ENCODE results near the gene AFF2.
"Not testable (repeated sequence)": the region's sequence is repeated elsewhere in the genome, so short reads cannot be mapped to it uniquely, and the experiment has no call there.

The AFF2 gene

GRCh38 chrX:148632444-148632843, 132.0 kb downstream of the AFF2 start:
- H3K4me3 ChIP-seq (ENCODE audit: low read depth, low read length): no peak overlapping the region

DNA sequence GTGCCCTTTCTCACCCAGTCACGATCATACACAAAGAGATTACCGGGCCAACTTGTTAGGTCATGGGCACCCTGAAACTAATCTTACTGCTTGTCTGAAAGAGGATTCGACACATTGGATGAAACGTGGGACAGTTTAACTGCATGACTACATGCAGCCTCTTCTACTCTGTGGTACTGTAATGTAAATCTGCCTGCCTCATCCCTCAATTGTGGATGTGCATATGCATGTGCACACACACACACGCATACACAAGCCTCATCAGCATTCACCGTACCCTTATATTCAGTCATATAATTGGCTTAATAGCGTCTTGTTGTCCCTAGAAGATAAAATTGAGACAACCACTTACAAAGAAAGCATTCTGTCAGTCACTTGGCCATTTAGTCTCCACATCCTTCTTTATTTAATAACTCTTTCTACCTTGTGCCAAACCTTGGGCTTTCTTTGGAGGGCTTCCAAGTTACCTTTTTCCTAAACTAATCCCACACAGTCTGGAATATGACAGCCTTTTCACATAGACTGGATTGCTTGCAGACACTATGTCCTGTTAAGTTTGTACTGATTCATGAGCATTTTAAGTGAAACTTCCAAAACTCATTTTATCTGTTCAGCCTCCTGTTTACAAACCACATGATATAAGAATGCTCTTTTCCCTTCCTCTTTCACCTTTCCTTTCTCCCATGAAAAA, 132.9 kb downstream of the AFF2 start:
- no peak overlapping the region for H3K4me3 ChIP-seq (ENCODE audit: low read depth, low read length)

GRCh38 chrX:148634591-148634990, 134.2 kb downstream of the AFF2 start:
- H3K4me3 ChIP-seq (ENCODE audit: low read depth, low read length): no peak overlapping the region

- H3K4me3 ChIP-seq (ENCODE audit: low read depth, low read length): no peak overlapping the region
These were observed 143.0 kb downstream of the AFF2 start for GRCh38 chrX:148643460-148643859.

- H3K4me3 ChIP-seq (ENCODE audit: low read depth, low read length): no peak overlapping the region
These were observed 147.2 kb downstream of the AFF2 start for GRCh38 chrX:148647651-148648050.

DNA sequence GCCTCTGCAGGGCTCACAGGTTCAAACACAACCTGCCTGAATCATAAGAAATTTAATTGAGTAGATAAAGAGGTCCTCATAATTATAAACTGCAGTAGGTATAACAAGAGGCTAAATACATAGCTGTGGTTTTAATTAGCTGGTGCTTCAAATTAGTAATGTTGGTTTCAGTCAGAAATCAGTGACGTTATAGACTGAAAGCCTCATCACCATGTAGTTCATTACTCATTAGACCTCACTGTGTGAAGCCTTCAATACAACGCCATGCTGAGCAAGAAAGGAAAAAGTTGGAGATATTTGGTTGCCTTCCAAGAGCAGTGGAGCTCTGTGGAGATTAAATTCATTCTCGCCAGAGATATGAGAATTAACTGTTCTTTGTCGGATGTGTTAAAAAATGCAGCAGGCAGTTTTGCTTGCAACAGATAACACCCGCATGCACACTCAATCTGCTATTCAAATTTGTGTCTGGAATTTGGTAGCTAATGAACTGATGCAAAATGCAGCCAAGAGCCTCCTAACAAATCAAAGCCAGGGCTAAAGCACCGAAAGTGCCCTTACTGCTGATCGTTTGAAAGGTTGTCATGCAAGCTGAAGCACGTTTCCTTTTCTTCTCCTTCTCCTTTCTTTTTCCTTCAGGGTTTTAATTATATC, 148.9 kb downstream of the AFF2 start:
- H3K4me3 ChIP-seq (ENCODE audit: low read depth, low read length): no peak overlapping the region

- H3K4me3 ChIP-seq (ENCODE audit: low read depth, low read length): no peak overlapping the region
These were observed 157.8 kb downstream of the AFF2 start for GRCh38 chrX:148658115-148658730.

GRCh38 chrX:148659481-148659880, 159.1 kb downstream of the AFF2 start:
- no peak overlapping the region for H3K4me3 ChIP-seq (ENCODE audit: low read depth, low read length)

GRCh38 chrX:148661035-148661434, 160.6 kb downstream of the AFF2 start:
- no peak overlapping the region for H3K4me3 ChIP-seq (ENCODE audit: low read depth, low read length)

DNA sequence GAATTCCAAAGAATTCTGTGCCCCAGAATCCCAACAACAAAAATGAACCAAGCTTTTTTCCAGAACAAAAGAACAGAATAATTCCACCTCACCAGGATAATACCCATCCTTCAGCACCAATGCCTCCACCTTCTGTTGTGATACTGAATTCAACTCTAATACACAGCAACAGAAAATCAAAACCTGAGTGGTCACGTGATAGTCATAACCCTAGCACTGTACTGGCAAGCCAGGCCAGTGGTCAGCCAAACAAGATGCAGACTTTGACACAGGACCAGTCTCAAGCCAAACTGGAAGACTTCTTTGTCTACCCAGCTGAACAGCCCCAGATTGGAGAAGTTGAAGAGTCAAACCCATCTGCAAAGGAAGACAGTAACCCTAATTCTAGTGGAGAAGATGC, 161.6 kb downstream of the AFF2 start:
- H3K4me3 ChIP-seq (ENCODE audit: low read depth, low read length): no peak overlapping the region

- H3K4me3 ChIP-seq (ENCODE audit: low read depth, low read length): no peak overlapping the region
These were observed 163.8 kb downstream of the AFF2 start for GRCh38 chrX:148664171-148664570.

GRCh38 chrX:148664995-148665394, 164.6 kb downstream of the AFF2 start:
- H3K4me3 ChIP-seq (ENCODE audit: low read depth, low read length): no peak overlapping the region

DNA sequence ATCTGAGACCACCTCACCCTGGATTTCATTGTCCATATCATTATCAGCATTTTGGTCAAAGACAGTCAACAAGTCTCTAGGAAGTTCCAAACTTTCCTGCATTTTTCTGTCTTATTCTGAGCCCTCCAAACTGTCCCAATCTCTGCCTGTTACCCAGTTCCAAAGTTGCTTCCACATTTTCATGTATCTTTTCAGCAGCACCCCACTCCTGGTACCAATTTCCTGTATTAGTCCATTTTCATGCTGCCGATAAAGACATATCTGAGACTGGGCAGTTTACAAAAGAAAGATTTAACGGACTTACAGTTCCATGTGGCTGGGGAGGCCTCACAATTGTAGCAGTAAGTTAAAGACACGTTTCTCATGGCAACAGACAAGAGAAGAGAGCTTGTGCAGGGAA, 168.8 kb downstream of the AFF2 start:
- H3K4me3 ChIP-seq (ENCODE audit: low read depth, low read length): not testable (repeated sequence)

- H3K4me3 ChIP-seq (ENCODE audit: low read depth, low read length): no peak overlapping the region
These were observed 169.9 kb downstream of the AFF2 start for GRCh38 chrX:148670277-148670676.

DNA sequence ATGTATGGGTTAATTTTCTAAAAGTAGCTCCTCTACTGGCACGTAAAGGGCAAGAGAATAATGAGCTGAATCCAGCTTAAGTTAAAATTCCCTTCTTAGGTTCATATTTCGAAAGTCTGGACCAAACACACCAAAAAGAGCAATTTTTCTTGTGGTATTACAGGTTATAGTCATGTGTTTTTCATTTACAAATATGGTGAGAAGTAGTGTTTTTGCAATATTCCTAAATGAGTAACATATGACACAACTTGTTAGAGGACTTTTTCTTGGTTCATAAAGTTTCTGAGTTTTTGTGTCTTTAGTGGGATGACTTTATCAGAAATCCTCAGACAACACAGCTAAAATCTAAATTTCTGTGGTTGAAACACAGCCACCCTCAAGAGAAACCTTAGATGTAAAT, 172.1 kb downstream of the AFF2 start:
- no peak overlapping the region for H3K4me3 ChIP-seq (ENCODE audit: low read depth, low read length)

DNA sequence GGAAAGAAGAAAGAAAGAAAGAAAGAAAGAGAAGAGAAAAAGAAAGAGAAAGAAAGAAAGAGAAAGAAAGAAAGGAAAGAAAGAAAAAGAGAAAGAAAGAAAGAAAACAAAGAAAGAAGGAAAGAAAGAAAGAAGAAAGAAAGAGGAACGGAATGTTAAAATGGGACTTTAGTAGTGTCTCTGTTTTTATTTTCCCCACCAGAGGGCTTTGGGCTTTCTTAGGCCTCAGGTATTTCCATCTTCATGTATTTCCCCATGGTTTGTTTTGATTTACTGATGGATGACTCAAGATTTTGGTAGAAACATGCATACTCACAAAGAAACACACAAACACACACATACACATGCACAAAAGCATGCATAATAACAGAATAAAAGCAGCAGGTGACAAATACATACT, 181.2 kb downstream of the AFF2 start:
- no peak overlapping the region for H3K4me3 ChIP-seq (ENCODE audit: low read depth, low read length)

GRCh38 chrX:148682206-148682605, 181.8 kb downstream of the AFF2 start:
- no peak overlapping the region for H3K4me3 ChIP-seq (ENCODE audit: low read depth, low read length)

- no peak overlapping the region for H3K4me3 ChIP-seq (ENCODE audit: low read depth, low read length)
These were observed 191.0 kb downstream of the AFF2 start for GRCh38 chrX:148691456-148691855.

DNA sequence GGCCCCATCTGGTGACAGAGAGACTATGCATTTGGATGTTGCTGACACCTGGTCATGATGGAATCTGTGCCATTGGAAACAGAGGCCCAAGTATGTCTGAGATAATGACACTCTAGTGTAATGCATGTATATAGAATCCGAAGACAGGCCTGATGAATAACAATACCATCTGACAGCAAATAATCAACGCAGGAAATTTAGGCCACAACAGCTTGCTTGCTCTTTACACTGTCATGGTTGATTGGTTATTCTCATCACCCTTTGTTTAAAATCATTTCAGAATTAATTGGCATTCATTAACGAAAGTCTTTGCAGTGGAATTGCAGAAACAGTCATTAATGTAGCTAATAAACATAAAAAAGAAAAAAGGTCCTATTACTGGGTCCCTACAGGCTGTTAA, 194.8 kb downstream of the AFF2 start:
- H3K4me3 ChIP-seq (ENCODE audit: low read depth, low read length): no peak overlapping the region

GRCh38 chrX:148698221-148698620, 197.8 kb downstream of the AFF2 start:
- H3K4me3 ChIP-seq (ENCODE audit: low read depth, low read length): no peak overlapping the region

DNA sequence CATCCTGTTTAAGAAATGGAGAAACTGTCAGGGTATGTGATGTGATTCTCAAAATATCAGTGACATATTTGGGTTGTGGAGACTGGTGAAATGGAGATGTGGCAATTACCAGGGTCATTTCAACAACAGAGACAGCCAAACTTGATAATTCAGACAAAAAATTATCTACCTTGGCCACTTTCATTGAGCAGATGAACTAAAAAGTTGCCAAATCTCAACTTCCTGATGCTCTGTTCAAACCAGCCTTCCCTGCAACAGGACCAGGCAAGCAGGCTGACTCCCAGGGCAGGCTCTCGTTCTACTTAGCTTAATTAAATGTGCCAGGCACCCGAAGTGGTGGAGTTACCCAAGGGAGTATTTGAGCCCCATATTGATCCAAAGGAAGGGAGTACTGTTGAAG, 199.6 kb downstream of the AFF2 start:
- no peak overlapping the region for H3K4me3 ChIP-seq (ENCODE audit: low read depth, low read length)

DNA sequence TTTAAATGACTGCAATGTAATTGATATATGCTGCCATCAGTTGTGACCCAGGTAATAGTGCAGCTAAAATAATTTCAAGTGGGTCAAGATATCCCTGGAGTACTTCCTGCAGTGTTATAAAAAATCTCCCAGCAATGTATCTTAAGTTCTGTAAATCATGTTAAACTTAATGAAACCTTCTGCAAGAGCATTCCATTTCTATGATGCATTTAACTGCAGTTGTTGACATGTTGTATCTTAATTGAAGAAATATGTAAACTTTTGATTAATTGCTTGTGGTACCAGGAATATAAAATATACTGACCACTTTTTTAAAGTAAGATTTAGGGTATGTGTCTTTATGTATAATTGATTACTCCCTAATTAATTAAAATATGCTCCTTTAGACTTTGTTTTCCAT, 213.6 kb downstream of the AFF2 start:
- no peak overlapping the region for H3K4me3 ChIP-seq (ENCODE audit: low read depth, low read length)
